RWPE2 (cell line): Measurements from ENCODE around the gene P4HB.
A peak's percentile ranks its signal among the peaks of the same experiment; 100 is the strongest.

Source experiments
- ATAC-seq: fragments of 200-7000 bp; cut with Tn5 transposase; 3 replicates; pipeline ENCODE4 v1.9.1; 2021; ENCODE audit warnings: low read depth
- DNase-seq: peaks from one replicate; pipeline ENCODE4 v3.0.0-alpha.2; 2020; ENCODE audit warnings: low spot score
- H3K27ac ChIP-seq: fragments of 450-650 bp; 2 replicates; pipeline ENCODE4 v1.5.1; 2017; ENCODE audit warnings: mild to moderate bottlenecking; ENCODE audit not compliant: poor library complexity, severe bottlenecking
- H3K27me3 ChIP-seq: fragments of 250-450 bp; sonication (Bioruptor Pico); 2 replicates; pipeline ENCODE4 v1.5.1; 2021; ENCODE audit warnings: mild to moderate bottlenecking, moderate library complexity; ENCODE audit not compliant: insufficient read depth, poor library complexity, severe bottlenecking
- H3K36me3 ChIP-seq: fragments of 250-450 bp; sonication (Bioruptor Pico); 2 replicates; pipeline ENCODE4 v1.5.1; 2020; ENCODE audit warnings: low read depth, mild to moderate bottlenecking, moderate library complexity
- H3K4me1 ChIP-seq: fragments of 250-450 bp; sonication (Bioruptor Pico); 2 replicates; pipeline ENCODE4 v1.5.1; 2021; ENCODE audit warnings: mild to moderate bottlenecking, moderate library complexity; ENCODE audit not compliant: insufficient read depth, poor library complexity, severe bottlenecking
- H3K4me3 ChIP-seq: fragments of 250-450 bp; sonication (Bioruptor Pico); 2 replicates; pipeline ENCODE4 v1.5.1; 2021; ENCODE audit warnings: mild to moderate bottlenecking, moderate library complexity; ENCODE audit not compliant: severe bottlenecking
- H3K9me3 ChIP-seq: fragments of 250-450 bp; sonication (Bioruptor Pico); 2 replicates; pipeline ENCODE4 v1.5.1; 2021; ENCODE audit warnings: mild to moderate bottlenecking, moderate library complexity; ENCODE audit not compliant: severe bottlenecking
- TF ChIP-seq, protein P1 (sequence below): fragments of 450-650 bp; IDR thresholded peaks from one replicate; pipeline ENCODE4 v1.5.1; 2017; ENCODE audit warnings: mild to moderate bottlenecking, moderate library complexity; ENCODE audit not compliant: poor library complexity, severe bottlenecking

The P4HB gene

DNA sequence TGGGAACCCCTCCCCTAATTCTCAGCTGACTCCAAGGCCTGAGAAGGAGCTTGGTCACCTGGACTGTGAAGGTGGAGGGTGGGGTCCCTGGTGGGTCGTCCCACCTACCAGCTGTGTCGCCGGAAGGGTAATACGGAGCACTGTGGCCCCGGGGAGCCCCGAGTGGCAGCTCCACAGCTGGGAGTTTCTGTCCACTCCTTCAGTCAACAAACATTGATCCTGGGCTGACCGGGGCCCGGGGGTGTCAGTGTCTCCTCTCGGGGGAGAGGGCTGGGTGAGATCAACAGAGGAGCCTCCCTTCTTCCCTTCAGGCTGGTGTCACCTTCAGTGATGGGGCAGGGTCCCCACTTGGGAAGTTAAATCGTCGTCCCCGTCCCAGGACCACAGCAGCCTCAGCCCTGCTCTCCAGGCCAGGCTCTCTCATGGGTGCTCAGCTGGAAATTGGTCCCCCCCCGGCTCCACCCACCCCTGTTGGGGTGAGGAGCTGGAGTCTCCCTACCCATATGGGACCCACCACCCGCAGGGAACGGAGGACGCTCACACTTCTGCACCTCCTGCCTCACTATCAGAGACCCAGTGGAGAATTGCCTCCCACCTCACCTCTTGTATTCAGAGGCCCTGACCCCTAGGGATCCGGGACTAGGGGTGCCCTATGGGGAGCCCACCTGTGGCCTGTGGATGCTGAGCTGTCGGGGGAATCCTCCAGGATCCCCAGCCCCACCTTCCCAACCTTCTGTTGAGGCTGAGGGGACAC, 54.5 kb downstream of the P4HB start:
- Histone ChIP-seq H3K36me3 (no peaks in the 10 kb centered on the region), H3K4me1 (no peaks in the 10 kb centered on the region), H3K27ac (no peak overlapping the region), H3K27me3 (peaks cover 66% of the 10 kb centered on the region), H3K4me3 (no peak overlapping the region), H3K9me3 (no peaks in the 10 kb centered on the region)
- ATAC-seq, result no peak
- peak; percentile 71 for DNase-seq
- TF ChIP-seq, protein P1, sequence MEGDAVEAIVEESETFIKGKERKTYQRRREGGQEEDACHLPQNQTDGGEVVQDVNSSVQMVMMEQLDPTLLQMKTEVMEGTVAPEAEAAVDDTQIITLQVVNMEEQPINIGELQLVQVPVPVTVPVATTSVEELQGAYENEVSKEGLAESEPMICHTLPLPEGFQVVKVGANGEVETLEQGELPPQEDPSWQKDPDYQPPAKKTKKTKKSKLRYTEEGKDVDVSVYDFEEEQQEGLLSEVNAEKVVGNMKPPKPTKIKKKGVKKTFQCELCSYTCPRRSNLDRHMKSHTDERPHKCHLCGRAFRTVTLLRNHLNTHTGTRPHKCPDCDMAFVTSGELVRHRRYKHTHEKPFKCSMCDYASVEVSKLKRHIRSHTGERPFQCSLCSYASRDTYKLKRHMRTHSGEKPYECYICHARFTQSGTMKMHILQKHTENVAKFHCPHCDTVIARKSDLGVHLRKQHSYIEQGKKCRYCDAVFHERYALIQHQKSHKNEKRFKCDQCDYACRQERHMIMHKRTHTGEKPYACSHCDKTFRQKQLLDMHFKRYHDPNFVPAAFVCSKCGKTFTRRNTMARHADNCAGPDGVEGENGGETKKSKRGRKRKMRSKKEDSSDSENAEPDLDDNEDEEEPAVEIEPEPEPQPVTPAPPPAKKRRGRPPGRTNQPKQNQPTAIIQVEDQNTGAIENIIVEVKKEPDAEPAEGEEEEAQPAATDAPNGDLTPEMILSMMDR, result no peak

DNA sequence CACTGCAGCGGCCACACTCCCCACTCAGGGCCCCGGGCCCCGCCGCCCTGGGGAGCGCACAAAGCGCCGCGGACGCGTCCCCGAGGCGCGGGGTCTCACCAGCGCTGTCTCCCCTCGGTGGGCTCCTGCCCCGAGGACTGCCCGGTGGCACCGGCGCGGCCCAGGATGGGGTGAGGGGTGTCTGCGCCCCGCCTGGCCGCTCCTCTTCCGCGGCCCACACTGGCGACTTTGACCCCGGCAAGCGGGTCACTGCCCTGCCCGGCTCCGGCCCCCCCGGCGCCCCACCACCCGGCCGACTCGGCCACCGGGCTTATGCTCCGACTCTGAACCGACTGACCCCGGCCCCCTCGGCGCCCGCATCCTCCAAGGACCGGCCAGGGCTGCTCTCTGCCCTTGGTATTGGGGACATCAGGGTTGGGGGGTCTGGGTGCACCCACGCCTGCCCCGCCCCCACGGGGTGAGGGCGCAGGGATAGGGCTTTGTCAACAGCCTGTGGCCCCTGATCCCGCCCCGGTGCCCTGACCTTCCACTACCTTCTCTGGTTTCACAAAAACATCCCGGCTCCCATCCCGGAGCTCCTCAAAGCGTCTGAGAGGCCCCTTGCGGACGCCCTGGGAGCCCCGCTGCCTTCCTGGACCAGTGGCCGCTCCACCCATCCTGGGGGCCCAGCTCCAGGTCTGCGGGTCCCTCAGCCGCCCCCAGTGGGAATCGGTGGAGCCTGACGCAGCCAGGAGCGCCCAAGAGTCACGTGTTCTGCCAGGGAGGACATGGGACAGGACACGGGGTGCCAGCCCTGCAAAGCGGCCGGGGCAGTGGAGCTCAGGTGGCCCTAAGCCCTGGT, 55.6 kb downstream of the P4HB start:
- no peaks in the 10 kb centered on the region for H3K36me3 ChIP-seq
- peak; percentile 70 for DNase-seq
- H3K27me3 ChIP-seq, result peaks cover 70% of the 10 kb centered on the region
- ATAC-seq, result no peak
- no peak overlapping the region for H3K27ac ChIP-seq
- TF ChIP-seq, protein P1, result no peak
- no peak overlapping the region for H3K4me3 ChIP-seq
- no peaks in the 10 kb centered on the region for H3K4me1 ChIP-seq
- no peaks in the 10 kb centered on the region for H3K9me3 ChIP-seq

DNA sequence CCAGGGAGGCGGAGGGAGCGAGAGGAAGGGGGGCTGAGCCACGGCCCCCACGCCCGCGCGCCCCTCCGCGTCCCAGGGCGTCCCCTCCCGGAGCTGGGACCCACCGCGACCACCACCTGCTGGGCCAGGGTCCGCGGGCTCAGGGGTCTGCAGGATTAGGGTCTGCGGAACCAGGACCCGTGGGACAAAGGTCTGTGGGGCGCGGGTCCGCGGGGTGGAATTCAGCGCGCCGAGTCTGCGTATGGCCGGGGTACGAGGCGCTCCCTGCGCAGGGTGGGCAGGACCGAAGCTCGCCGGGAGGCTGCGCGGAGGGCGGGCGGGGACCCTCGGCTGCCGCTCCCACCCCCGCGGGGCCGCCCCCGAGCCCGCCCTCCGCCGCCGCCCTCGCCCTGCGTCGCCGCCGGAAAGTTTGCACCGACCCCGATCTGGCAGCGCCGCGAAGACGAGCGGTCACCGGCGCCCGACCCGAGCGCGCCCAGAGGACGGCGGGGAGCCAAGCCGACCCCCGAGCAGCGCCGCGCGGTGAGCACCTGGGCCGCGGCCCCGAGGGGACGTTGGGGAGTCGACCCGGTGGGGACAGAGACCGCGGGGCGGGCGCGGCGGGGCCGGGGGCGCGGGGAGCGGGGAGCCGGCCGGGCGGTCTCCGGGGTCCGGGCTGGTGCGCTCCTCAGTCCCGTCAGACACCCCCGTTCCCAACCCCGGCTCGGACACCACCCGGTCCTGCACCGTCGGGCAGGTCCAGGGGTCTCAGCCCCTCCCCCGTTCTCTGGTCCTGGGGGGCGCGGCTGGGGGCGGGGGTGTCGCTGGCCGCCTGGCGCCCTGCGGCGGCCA, 56.4 kb downstream of the P4HB start, which contains the start of gene GCGR:
TSS of gene GCGR (plus strand) at position 423 of the 831 bp plus-strand sequence. CDS start 4,869 bp downstream, outside the sequence.
- TF ChIP-seq, protein P1, result no peak
- Histone ChIP-seq H3K36me3 (no peaks in the 10 kb centered on the region), H3K4me1 (no peaks in the 10 kb centered on the region), H3K27me3 (peaks cover 70% of the 10 kb centered on the region), H3K4me3 (no peak within 1 kb of the TSS), H3K27ac (no peak within 1 kb of the TSS), H3K9me3 (no peaks in the 10 kb centered on the region)
- DNase-seq (peak; percentile 62), ATAC-seq (no peak)

DNA sequence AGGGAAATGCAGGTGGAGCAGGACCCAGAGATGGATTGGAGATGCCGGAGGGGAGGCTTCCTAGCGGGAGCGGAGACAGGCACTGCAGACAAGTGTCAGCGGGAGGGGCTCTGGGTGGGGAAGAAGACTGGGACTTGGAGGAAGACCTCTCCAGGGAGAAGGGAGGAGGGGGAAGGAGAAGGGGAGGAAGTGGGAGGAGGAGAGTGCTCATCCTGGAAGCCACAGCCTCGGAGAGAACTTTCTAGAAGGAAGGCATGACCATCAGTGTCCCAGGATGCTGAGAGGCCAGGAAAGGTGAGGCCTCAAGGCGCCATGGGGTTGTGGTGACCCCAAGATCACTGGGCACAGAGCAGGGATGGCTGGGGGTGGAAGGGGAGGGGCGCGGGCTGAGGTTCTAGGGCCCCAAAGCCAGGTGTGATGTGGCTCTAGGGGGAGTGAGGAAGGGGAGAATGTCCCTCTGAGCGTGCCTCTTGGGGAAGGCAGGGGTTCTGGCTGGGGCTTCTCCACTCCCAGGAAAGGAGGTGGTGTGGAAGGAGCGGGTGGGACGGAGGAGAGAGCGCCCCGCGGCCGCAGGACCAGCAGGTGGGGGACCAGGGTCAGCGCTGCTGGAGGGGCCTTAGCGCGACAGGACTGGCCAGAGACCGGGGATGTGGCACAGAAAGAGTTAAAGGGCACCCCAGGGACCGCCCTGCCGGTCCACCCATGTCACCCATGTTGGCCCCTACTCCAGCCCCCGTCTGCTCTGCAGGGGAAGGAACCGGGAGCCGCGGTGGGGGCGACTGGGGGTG, 57.3 kb downstream of the P4HB start:
- ATAC-seq, result no peak
- Histone ChIP-seq H3K4me1 (no peaks in the 10 kb centered on the region), H3K9me3 (no peaks in the 10 kb centered on the region), H3K36me3 (no peaks in the 10 kb centered on the region), H3K4me3 (no peak overlapping the region), H3K27me3 (peaks cover 64% of the 10 kb centered on the region), H3K27ac (no peak overlapping the region)
- DNase-seq, result peak; percentile 61
- TF ChIP-seq, protein P1, result no peak
